SJSA1 (cell line): ENCODE results near the gene KAZN. TPM values are rescaled to one million over a fixed set of nuclear protein-coding genes. Genes with fewer than 3 reads are reported as not detected.

Experiments used
- DNase-seq, 2 experiments: peaks; one replicate each; pipeline ENCODE4 v3.0.0-alpha.2; 2015 to 2020; ENCODE audit warnings: low spot score in 2 of 2, low read depth in 1 of 2
- H3K27ac ChIP-seq: fragments of 250-450 bp; sonication (Bioruptor Pico); 2 replicates; pipeline ENCODE4 v1.5.1; 2020; ENCODE audit warnings: mild to moderate bottlenecking, moderate library complexity
- H3K27me3 ChIP-seq: fragments of 250-450 bp; sonication (Bioruptor Pico); replicated peaks from 2 replicates; pipeline ENCODE4 v1.5.1; 2020; ENCODE audit warnings: mild to moderate bottlenecking, moderate library complexity
- H3K36me3 ChIP-seq: fragments of 250-450 bp; sonication (Bioruptor Pico); 2 replicates; pipeline ENCODE4 v1.5.1; 2020; ENCODE audit warnings: mild to moderate bottlenecking
- H3K4me1 ChIP-seq: fragments of 250-450 bp; sonication (Bioruptor Pico); replicated peaks from 2 replicates; pipeline ENCODE4 v1.6.1; 2021; ENCODE audit warnings: mild to moderate bottlenecking
- H3K4me3 ChIP-seq: fragments of 250-450 bp; sonication (Bioruptor Pico); 2 replicates; pipeline ENCODE4 v1.5.1; 2020; ENCODE audit warnings: mild to moderate bottlenecking
- H3K9me3 ChIP-seq: fragments of 250-450 bp; sonication (Bioruptor Pico); replicated peaks from 2 replicates; pipeline ENCODE4 v1.5.1; 2020; ENCODE audit warnings: mild to moderate bottlenecking
- total RNA-seq: library from RNA; depleted of rRNA; stranded (reverse); fragments of >200 nt; shearing (Covaris generic); gene quantifications from 2 replicates; pipeline ENCODE4 v1.2.3, GENCODE V29; 2014

KAZN gene
- total RNA-seq, 1 experiment from 2014 or later: 4.2 TPM

- H3K27ac ChIP-seq: no peak overlapping the region
- no peaks in the 10 kb centered on the region for H3K36me3 ChIP-seq
- no peak overlapping the region for H3K4me3 ChIP-seq
- peaks cover 43% of the 10 kb centered on the region for H3K4me1 ChIP-seq
- no peak for DNase-seq
- 0 out of 2 replicates have a peak, but pooled peaks cover 3% of the 10 kb centered on the region for H3K9me3 ChIP-seq
- H3K27me3 ChIP-seq: no peaks in the 10 kb centered on the region
Observed at GRCh38 chr1:14820295-14821085, 222.0 kb downstream of the KAZN start.

DNA sequence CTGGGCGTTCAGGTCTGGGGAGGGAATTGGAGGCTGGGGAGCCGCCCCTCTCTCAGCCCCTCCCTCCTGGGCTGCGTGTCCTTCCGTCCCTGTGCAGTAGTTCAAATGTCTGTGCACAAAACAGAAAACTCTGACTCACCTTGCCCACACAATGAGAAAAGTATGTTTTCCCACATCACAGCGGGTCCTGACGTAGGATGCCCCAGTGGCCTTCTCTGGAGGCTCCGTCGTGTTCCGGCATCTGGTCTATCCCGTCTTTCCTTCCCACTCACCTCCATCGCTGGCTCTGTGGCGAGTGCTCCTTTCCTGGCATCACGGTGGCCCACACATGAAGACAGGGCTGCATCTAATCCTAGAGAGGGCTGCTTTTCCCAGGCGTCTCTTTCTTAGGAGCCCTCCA lies 224.0 kb downstream of the KAZN start:
- Histone ChIP-seq H3K36me3 (no peaks in the 10 kb centered on the region), H3K4me3 (peak overlapping the region; percentile 20), H3K9me3 (no peaks in the 10 kb centered on the region), H3K27ac (peak overlapping the region; percentile 92), H3K27me3 (no peaks in the 10 kb centered on the region), H3K4me1 (peaks cover 50% of the 10 kb centered on the region)
- DNase-seq: peak; percentile 94 to 97

DNA sequence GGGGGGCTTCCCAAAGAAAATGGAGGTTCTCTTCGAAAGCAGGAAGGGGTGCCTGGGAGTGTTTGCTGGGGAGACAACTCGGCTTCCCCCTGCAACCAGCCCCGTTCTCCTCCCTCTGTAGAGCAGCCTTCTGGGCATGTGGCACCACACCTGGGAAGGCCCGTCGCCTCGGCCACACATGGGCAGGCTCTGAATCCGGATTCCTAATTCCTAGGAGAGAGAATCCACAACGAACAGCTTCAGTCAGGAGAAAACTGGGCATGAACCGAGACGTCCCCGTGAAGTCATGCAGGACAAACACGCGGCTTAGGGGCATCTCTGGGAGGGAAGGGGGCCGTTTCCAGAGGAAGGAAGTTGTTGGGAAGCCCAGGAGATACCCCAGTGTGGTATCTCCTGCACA lies 224.5 kb downstream of the KAZN start:
- H3K27ac ChIP-seq: peak overlapping the region; percentile 92
- no peaks in the 10 kb centered on the region for H3K9me3 ChIP-seq
- no peak for DNase-seq
- H3K4me3 ChIP-seq: peak overlapping the region; percentile 20
- no peaks in the 10 kb centered on the region for H3K27me3 ChIP-seq
- H3K4me1 ChIP-seq: peaks cover 50% of the 10 kb centered on the region
- H3K36me3 ChIP-seq: no peaks in the 10 kb centered on the region

GRCh38 chr1:14824314-14824915 lies 225.9 kb downstream of the KAZN start:
- Histone ChIP-seq H3K4me3 (no peak overlapping the region), H3K27ac (no peak overlapping the region), H3K36me3 (no peaks in the 10 kb centered on the region), H3K4me1 (peaks cover 50% of the 10 kb centered on the region), H3K27me3 (no peaks in the 10 kb centered on the region), H3K9me3 (no peaks in the 10 kb centered on the region)
- DNase-seq: no peak

GRCh38 chr1:14825396-14825795 lies 226.9 kb downstream of the KAZN start:
- Histone ChIP-seq H3K4me3 (no peak overlapping the region), H3K4me1 (peaks cover 50% of the 10 kb centered on the region), H3K36me3 (no peaks in the 10 kb centered on the region), H3K9me3 (no peaks in the 10 kb centered on the region), H3K27me3 (no peaks in the 10 kb centered on the region), H3K27ac (peak overlapping the region; percentile 39)
- DNase-seq: no peak

- peak; percentile 82 to 95 for DNase-seq
- Histone ChIP-seq H3K27me3 (no peaks in the 10 kb centered on the region), H3K9me3 (no peaks in the 10 kb centered on the region), H3K36me3 (no peaks in the 10 kb centered on the region), H3K4me3 (no peak overlapping the region), H3K27ac (peak overlapping the region; percentile 57), H3K4me1 (peaks cover 50% of the 10 kb centered on the region)
Observed at GRCh38 chr1:14826172-14826636, 227.7 kb downstream of the KAZN start.

DNA sequence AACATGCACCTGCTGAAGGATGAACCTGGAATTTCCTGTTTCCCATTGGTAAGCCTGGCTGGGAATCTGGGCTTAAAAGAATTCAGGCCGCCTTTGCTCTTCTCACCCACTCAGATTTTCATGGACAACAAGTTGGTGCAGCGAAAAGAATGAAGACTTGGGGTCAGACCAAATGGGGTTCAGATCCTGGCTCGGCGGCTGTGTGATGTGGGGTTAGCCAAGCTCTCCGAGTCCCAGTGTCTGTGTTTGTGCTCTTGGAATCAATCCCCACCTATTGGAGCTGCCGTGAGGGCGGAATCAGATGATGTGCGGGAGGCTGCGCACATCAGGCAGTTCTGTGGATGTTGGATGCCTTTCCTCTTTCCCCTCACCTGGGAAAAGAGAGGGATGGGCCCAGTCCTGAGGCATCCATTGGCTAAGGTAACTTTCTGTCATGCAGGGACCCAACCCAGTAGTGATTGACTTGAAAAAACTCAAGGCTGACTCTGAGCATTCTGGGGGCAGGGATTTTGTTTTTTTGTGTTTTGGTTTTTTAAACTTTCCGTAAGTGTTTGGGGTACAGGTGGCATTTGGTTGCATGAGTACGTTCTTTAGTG lies 228.3 kb downstream of the KAZN start:
- H3K4me3 ChIP-seq: no peak overlapping the region
- no peaks in the 10 kb centered on the region for H3K36me3 ChIP-seq
- no peaks in the 10 kb centered on the region for H3K9me3 ChIP-seq
- no peak for DNase-seq
- H3K27me3 ChIP-seq: no peaks in the 10 kb centered on the region
- H3K27ac ChIP-seq: peak overlapping the region; percentile 57
- H3K4me1 ChIP-seq: peaks cover 48% of the 10 kb centered on the region

DNA sequence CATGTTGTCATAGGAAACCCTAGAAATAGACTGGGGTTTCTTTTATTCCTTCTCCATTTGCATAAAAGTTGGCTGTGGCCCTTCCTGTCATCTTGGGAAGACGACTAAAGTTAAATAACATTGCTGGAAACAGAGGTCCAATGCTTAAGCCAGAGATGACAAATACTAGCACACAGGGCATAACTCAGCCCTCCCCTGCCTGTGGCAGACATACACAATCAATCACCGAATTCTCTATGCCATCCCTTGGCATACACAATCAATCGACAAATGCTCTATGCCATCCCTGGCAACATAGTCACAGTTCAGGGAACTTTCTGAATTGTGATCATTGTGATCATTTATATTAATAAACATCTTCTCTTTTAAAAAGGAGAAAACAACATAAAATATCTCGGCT lies 229.4 kb downstream of the KAZN start:
- Histone ChIP-seq H3K4me3 (no peak overlapping the region), H3K9me3 (no peaks in the 10 kb centered on the region), H3K4me1 (peaks cover 39% of the 10 kb centered on the region), H3K27ac (no peak overlapping the region), H3K36me3 (no peaks in the 10 kb centered on the region), H3K27me3 (no peaks in the 10 kb centered on the region)
- no peak for DNase-seq

GRCh38 chr1:14828665-14829064 lies 230.2 kb downstream of the KAZN start:
- Histone ChIP-seq H3K4me1 (peaks cover 31% of the 10 kb centered on the region), H3K4me3 (no peak overlapping the region), H3K27me3 (no peaks in the 10 kb centered on the region), H3K36me3 (no peaks in the 10 kb centered on the region), H3K27ac (no peak overlapping the region), H3K9me3 (no peaks in the 10 kb centered on the region)
- no peak for DNase-seq

DNA sequence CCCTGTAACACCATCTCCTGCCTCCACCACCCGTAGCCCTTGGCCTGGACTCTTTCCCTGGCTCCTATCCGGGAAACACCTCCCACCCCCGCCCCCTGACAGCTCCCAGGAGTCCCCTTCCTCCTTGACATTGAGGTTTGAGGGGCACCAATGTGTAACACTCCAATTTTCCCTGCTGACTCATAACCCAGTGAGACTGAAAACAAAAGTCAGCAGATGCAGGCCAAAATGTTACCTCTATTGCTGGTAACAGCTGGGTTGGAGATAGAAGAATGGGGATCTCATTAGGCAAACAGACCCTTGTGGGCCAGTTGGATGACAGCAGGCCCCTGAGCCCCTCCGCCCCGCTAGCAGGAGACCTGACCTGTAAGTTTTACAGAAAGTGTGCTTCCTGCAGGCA lies 237.2 kb downstream of the KAZN start:
- no peak for DNase-seq
- no peak overlapping the region for H3K27ac ChIP-seq
- H3K36me3 ChIP-seq: no peaks in the 10 kb centered on the region
- no peak overlapping the region for H3K4me3 ChIP-seq
- no peaks in the 10 kb centered on the region for H3K27me3 ChIP-seq
- H3K4me1 ChIP-seq: peaks cover 9% of the 10 kb centered on the region
- H3K9me3 ChIP-seq: no peaks in the 10 kb centered on the region

DNA sequence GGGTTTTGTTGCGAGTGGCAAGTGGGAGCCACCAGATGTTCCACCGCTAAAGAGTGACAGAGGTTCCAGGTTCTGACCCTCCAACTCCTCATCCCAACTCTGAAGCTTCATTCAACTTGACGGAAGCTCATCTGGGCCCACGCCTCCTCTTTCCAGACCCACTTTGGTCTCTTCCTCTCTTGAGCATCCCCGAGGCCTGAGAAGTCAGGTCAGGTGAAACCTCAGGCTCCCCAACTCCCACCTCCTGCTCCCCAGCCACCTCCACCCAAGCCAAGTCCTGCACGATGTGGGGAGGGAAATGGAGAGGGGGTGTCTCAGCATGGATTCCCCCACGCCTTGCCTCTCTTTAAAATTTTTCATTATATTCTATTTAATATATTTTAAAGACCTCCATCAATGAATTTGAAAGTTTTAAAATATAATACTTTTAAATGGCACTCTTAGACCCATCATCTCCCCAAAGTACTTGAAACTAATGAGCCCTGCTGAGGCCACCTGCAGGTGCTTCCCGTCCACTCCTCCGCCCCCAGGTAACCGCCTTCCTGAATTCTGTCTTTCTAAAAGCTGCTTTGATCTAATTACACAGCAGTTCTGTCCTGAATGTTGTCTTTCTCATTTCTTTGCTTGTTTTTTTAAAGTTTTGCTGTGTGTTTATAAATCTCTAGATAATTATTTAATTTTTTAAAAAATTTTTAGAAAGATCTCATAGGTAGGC lies 238.1 kb downstream of the KAZN start:
- no peak for DNase-seq
- no peak overlapping the region for H3K4me3 ChIP-seq
- no peaks in the 10 kb centered on the region for H3K27me3 ChIP-seq
- peaks cover 10% of the 10 kb centered on the region for H3K4me1 ChIP-seq
- no peak overlapping the region for H3K27ac ChIP-seq
- H3K9me3 ChIP-seq: peaks cover 2% of the 10 kb centered on the region
- no peaks in the 10 kb centered on the region for H3K36me3 ChIP-seq

GRCh38 chr1:14840374-14840773 lies 241.9 kb downstream of the KAZN start:
- Histone ChIP-seq H3K9me3 (peaks cover 9% of the 10 kb centered on the region), H3K4me1 (peaks cover 28% of the 10 kb centered on the region), H3K36me3 (no peaks in the 10 kb centered on the region), H3K27me3 (no peaks in the 10 kb centered on the region), H3K4me3 (no peak overlapping the region), H3K27ac (no peak overlapping the region)
- DNase-seq: no peak

GRCh38 chr1:14841456-14841855 lies 243.0 kb downstream of the KAZN start:
- H3K27me3 ChIP-seq: no peaks in the 10 kb centered on the region
- H3K4me3 ChIP-seq: no peak overlapping the region
- H3K27ac ChIP-seq: peak overlapping the region; percentile 96
- H3K9me3 ChIP-seq: peaks cover 9% of the 10 kb centered on the region
- no peak for DNase-seq
- H3K36me3 ChIP-seq: no peaks in the 10 kb centered on the region
- H3K4me1 ChIP-seq: peaks cover 21% of the 10 kb centered on the region
